ENCODE measurements around the gene TMEM37.
"Not testable (repeated sequence)": the region's sequence is repeated elsewhere in the genome, so short reads cannot be mapped to it uniquely, and the experiment has no call there.

The TMEM37 gene

GRCh38 chr2:119402106-119402505 is 29.5 kb upstream of the TMEM37 start:
- no peak overlapping the region for H3K4me3 ChIP-seq (ENCODE audit: severe bottlenecking)
- no peak for TF ChIP-seq CTCF (IDR thresholded peaks at IDR 0.05; ENCODE audit: poor library complexity, severe bottlenecking)
- no peak for ATAC-seq (ENCODE audit: low read depth)
- H3K36me3 ChIP-seq (ENCODE audit: low read depth) = no peaks in the 10 kb centered on the region
- H3K27ac ChIP-seq (ENCODE audit: poor library complexity, severe bottlenecking) = no peak overlapping the region
- peaks cover 6% of the 10 kb centered on the region for H3K4me1 ChIP-seq (ENCODE audit: insufficient read depth, poor library complexity, severe bottlenecking)
- no peaks in the 10 kb centered on the region for H3K27me3 ChIP-seq (ENCODE audit: insufficient read depth, poor library complexity, severe bottlenecking)
- H3K9me3 ChIP-seq (ENCODE audit: severe bottlenecking) = no peaks in the 10 kb centered on the region
- no peak for DNase-seq (ENCODE audit: low spot score)

GRCh38 chr2:119402645-119403560 is 28.8 kb upstream of the TMEM37 start:
- no peak for TF ChIP-seq CTCF (IDR thresholded peaks at IDR 0.05; ENCODE audit: poor library complexity, severe bottlenecking)
- no peak for DNase-seq (ENCODE audit: low spot score)
- no peak for ATAC-seq (ENCODE audit: low read depth)
- no peak overlapping the region for H3K27ac ChIP-seq (ENCODE audit: poor library complexity, severe bottlenecking)
- no peaks in the 10 kb centered on the region for H3K36me3 ChIP-seq (ENCODE audit: low read depth)
- no peaks in the 10 kb centered on the region for H3K9me3 ChIP-seq (ENCODE audit: severe bottlenecking)
- peaks cover 6% of the 10 kb centered on the region for H3K4me1 ChIP-seq (ENCODE audit: insufficient read depth, poor library complexity, severe bottlenecking)
- no peak overlapping the region for H3K4me3 ChIP-seq (ENCODE audit: severe bottlenecking)
- H3K27me3 ChIP-seq (ENCODE audit: insufficient read depth, poor library complexity, severe bottlenecking) = no peaks in the 10 kb centered on the region

- DNase-seq (ENCODE audit: low spot score); H3K27me3 ChIP-seq (ENCODE audit: insufficient read depth, poor library complexity, severe bottlenecking); H3K4me1 ChIP-seq (ENCODE audit: insufficient read depth, poor library complexity, severe bottlenecking); ATAC-seq (ENCODE audit: low read depth); H3K27ac ChIP-seq (ENCODE audit: poor library complexity, severe bottlenecking); H3K36me3 ChIP-seq (ENCODE audit: low read depth); H3K4me3 ChIP-seq (ENCODE audit: severe bottlenecking); H3K9me3 ChIP-seq (ENCODE audit: severe bottlenecking): not testable (repeated sequence)
Measured at GRCh38 chr2:119403618-119404017, 28.0 kb upstream of the TMEM37 start.

- Histone ChIP-seq H3K27ac (ENCODE audit: poor library complexity, severe bottlenecking) (no peak overlapping the region), H3K36me3 (ENCODE audit: low read depth) (no peaks in the 10 kb centered on the region), H3K27me3 (ENCODE audit: insufficient read depth, poor library complexity, severe bottlenecking) (no peaks in the 10 kb centered on the region), H3K9me3 (ENCODE audit: severe bottlenecking) (no peaks in the 10 kb centered on the region), H3K4me1 (ENCODE audit: insufficient read depth, poor library complexity, severe bottlenecking) (no peaks in the 10 kb centered on the region), H3K4me3 (ENCODE audit: severe bottlenecking) (no peak overlapping the region)
- ATAC-seq (ENCODE audit: low read depth) = no peak
- TF ChIP-seq CTCF (IDR thresholded peaks at IDR 0.05; ENCODE audit: poor library complexity, severe bottlenecking) = no peak
- no peak for DNase-seq (ENCODE audit: low spot score)
Measured at GRCh38 chr2:119405151-119405550, 26.5 kb upstream of the TMEM37 start.

- TF ChIP-seq CTCF (IDR thresholded peaks at IDR 0.05; ENCODE audit: poor library complexity, severe bottlenecking) = peak; percentile 84
- Histone ChIP-seq H3K27me3 (ENCODE audit: insufficient read depth, poor library complexity, severe bottlenecking) (no peaks in the 10 kb centered on the region), H3K36me3 (ENCODE audit: low read depth) (no peaks in the 10 kb centered on the region), H3K4me1 (ENCODE audit: insufficient read depth, poor library complexity, severe bottlenecking) (no peaks in the 10 kb centered on the region), H3K4me3 (ENCODE audit: severe bottlenecking) (no peak overlapping the region), H3K9me3 (ENCODE audit: severe bottlenecking) (no peaks in the 10 kb centered on the region), H3K27ac (ENCODE audit: poor library complexity, severe bottlenecking) (no peak overlapping the region)
- ATAC-seq (ENCODE audit: low read depth) (peak; percentile 66; the same call in 2 of the 3 replicates), DNase-seq (ENCODE audit: low spot score) (no peak)
Measured at GRCh38 chr2:119407430-119408220, 24.0 kb upstream of the TMEM37 start.

Measured in RWPE2 (cell line).